HG03097 (cell line): ENCODE results near the gene PGLYRP2.
"Not testable (repeated sequence)": the region's sequence is repeated elsewhere in the genome, so short reads cannot be mapped to it uniquely, and the experiment has no call there.

Experiments
- ATAC-seq: cut with Tn5 transposase; IDR thresholded peaks from one replicate; pipeline ENCODE4 v1.9.1; 2021; ENCODE audit not compliant: unreplicated experiment, low FRiP score

Gene PGLYRP2

GRCh38 chr19:15479391-15480345 lies at the start of gene PGLYRP2:
TSS of gene PGLYRP2 (minus strand) at chr19:15479501. CDS start at chr19:15479371, 130 bp downstream.
- no peak for ATAC-seq

- no peak for ATAC-seq
These were observed 48.4 kb upstream of the PGLYRP2 start for GRCh38 chr19:15527705-15528104.

GRCh38 chr19:15526408-15526807 lies 47.1 kb upstream of the PGLYRP2 start:
- ATAC-seq = no peak

GRCh38 chr19:15525291-15525690 lies 46.0 kb upstream of the PGLYRP2 start:
- no peak for ATAC-seq

- no peak for ATAC-seq
These were observed 45.5 kb upstream of the PGLYRP2 start for GRCh38 chr19:15524781-15525180.

GRCh38 chr19:15519433-15519976 lies 40.2 kb upstream of the PGLYRP2 start:
- ATAC-seq = no peak

- ATAC-seq = no peak
These were observed 38.5 kb upstream of the PGLYRP2 start for GRCh38 chr19:15517778-15518177.

GRCh38 chr19:15516363-15516762 lies 37.1 kb upstream of the PGLYRP2 start:
- ATAC-seq = no peak

GRCh38 chr19:15515227-15515625 lies 35.9 kb upstream of the PGLYRP2 start:
- not testable (repeated sequence) for ATAC-seq

GRCh38 chr19:15511671-15512424 lies 32.5 kb upstream of the PGLYRP2 start:
- ATAC-seq = no peak

GRCh38 chr19:15508035-15508710 lies 28.9 kb upstream of the PGLYRP2 start, which contains the start of gene CYP4F22:
TSS of gene CYP4F22 (plus strand) at chr19:15508525. CDS start at chr19:15525337, 16,812 bp downstream.
- ATAC-seq = no peak

- ATAC-seq = no peak
These were observed 28.1 kb upstream of the PGLYRP2 start for GRCh38 chr19:15507068-15508034.

GRCh38 chr19:15506074-15506571 lies 26.8 kb upstream of the PGLYRP2 start:
- ATAC-seq = no peak

- no peak for ATAC-seq
These were observed 23.0 kb upstream of the PGLYRP2 start for GRCh38 chr19:15502264-15502663.

GRCh38 chr19:15501596-15501995 lies 22.3 kb upstream of the PGLYRP2 start:
- no peak for ATAC-seq

GRCh38 chr19:15498910-15499309 lies 19.6 kb upstream of the PGLYRP2 start:
- ATAC-seq = no peak

GRCh38 chr19:15498156-15498858 lies 19.0 kb upstream of the PGLYRP2 start:
- ATAC-seq = no peak

- ATAC-seq = no peak
These were observed 15.8 kb upstream of the PGLYRP2 start for GRCh38 chr19:15495151-15495550.
